Adipocyte (in vitro differentiated cells): ENCODE data around the gene SPAAR.
"Not testable (repeated sequence)": the region's sequence is repeated elsewhere in the genome, so short reads cannot be mapped to it uniquely, and the experiment has no call there.

Experiments
- DNase-seq: peaks from one replicate; pipeline ENCODE4 v3.0.0-alpha.2; 2015; ENCODE audit warnings: low read depth
- H3K27me3 ChIP-seq: replicated peaks from 2 replicates; pipeline ENCODE4 v1.7.0; 2013; ENCODE audit warnings: mild to moderate bottlenecking, low read length, moderate library complexity; ENCODE audit not compliant: control insufficient read depth, insufficient read depth
- H3K36me3 ChIP-seq: 2 replicates; pipeline ENCODE4 v1.7.0; 2013; ENCODE audit warnings: low read length, mild to moderate bottlenecking, moderate library complexity; ENCODE audit not compliant: control insufficient read depth, insufficient read depth, severe bottlenecking
- H3K4me1 ChIP-seq: 2 replicates; pipeline ENCODE4 v1.7.0; 2013; ENCODE audit warnings: mild to moderate bottlenecking, low read length, moderate library complexity; ENCODE audit not compliant: control insufficient read depth, insufficient read depth
- H3K4me3 ChIP-seq: 2 replicates; pipeline ENCODE4 v1.7.0; 2013; ENCODE audit warnings: mild to moderate bottlenecking, low read length, moderate library complexity
- H3K9ac ChIP-seq: 2 replicates; pipeline ENCODE4 v1.7.0; 2013; ENCODE audit warnings: mild to moderate bottlenecking, low read length, moderate library complexity
- H3K9me3 ChIP-seq: 2 replicates; pipeline ENCODE4 v1.7.0; 2013; ENCODE audit warnings: mild to moderate bottlenecking, low read length, moderate library complexity; ENCODE audit not compliant: control insufficient read depth

SPAAR gene

GRCh38 chr9:35929453-35929718 lies 20.1 kb downstream of the SPAAR start:
- Histone ChIP-seq H3K4me3 (no peak overlapping the region), H3K27me3 (no peaks in the 10 kb centered on the region), H3K9me3 (no peaks in the 10 kb centered on the region), H3K4me1 (peaks cover 20% of the 10 kb centered on the region), H3K36me3 (no peaks in the 10 kb centered on the region), H3K9ac (no peak overlapping the region)
- no peak for DNase-seq

GRCh38 chr9:35930521-35930920 lies 21.2 kb downstream of the SPAAR start:
- Histone ChIP-seq H3K9ac (no peak overlapping the region), H3K4me3 (no peak overlapping the region), H3K4me1 (peaks cover 12% of the 10 kb centered on the region), H3K27me3 (no peaks in the 10 kb centered on the region), H3K9me3 (no peaks in the 10 kb centered on the region), H3K36me3 (no peaks in the 10 kb centered on the region)
- no peak for DNase-seq

GRCh38 chr9:35930989-35931388 lies 21.7 kb downstream of the SPAAR start:
- Histone ChIP-seq H3K4me3 (no peak overlapping the region), H3K9ac (no peak overlapping the region), H3K36me3 (no peaks in the 10 kb centered on the region), H3K9me3 (no peaks in the 10 kb centered on the region), H3K4me1 (peaks cover 16% of the 10 kb centered on the region), H3K27me3 (no peaks in the 10 kb centered on the region)
- DNase-seq, result no peak

- Histone ChIP-seq H3K4me3 (no peak overlapping the region), H3K36me3 (no peaks in the 10 kb centered on the region), H3K27me3 (no peaks in the 10 kb centered on the region), H3K9me3 (no peaks in the 10 kb centered on the region), H3K4me1 (peaks cover 25% of the 10 kb centered on the region), H3K9ac (no peak overlapping the region)
- DNase-seq, result no peak
These were observed 23.4 kb downstream of the SPAAR start for GRCh38 chr9:35932735-35933134.

- Histone ChIP-seq H3K27me3 (no peaks in the 10 kb centered on the region), H3K9me3 (no peaks in the 10 kb centered on the region), H3K4me1 (peaks cover 25% of the 10 kb centered on the region), H3K9ac (peak overlapping the region; percentile 40), H3K4me3 (no peak overlapping the region), H3K36me3 (no peaks in the 10 kb centered on the region)
- no peak for DNase-seq
These were observed 24.3 kb downstream of the SPAAR start for GRCh38 chr9:35933550-35934067.

GRCh38 chr9:35934069-35934468 lies 24.8 kb downstream of the SPAAR start:
- DNase-seq, H3K36me3 ChIP-seq, H3K4me3 ChIP-seq, H3K27me3 ChIP-seq, H3K9me3 ChIP-seq: not testable (repeated sequence)
- Histone ChIP-seq H3K9ac (peak overlapping the region; percentile 40), H3K4me1 (peaks cover 23% of the 10 kb centered on the region)

GRCh38 chr9:35935261-35935660 lies 26.0 kb downstream of the SPAAR start:
- DNase-seq, result no peak
- no peak overlapping the region for H3K4me3 ChIP-seq
- H3K27me3 ChIP-seq, result no peaks in the 10 kb centered on the region
- peaks cover 21% of the 10 kb centered on the region for H3K4me1 ChIP-seq
- H3K9ac ChIP-seq, result no peak overlapping the region
- no peaks in the 10 kb centered on the region for H3K36me3 ChIP-seq
- no peaks in the 10 kb centered on the region for H3K9me3 ChIP-seq

GRCh38 chr9:35935755-35936509 lies 26.6 kb downstream of the SPAAR start:
- no peaks in the 10 kb centered on the region for H3K36me3 ChIP-seq
- no peak overlapping the region for H3K4me3 ChIP-seq
- H3K9ac ChIP-seq, result peak overlapping the region; percentile 50
- DNase-seq, result peak; percentile 78
- H3K4me1 ChIP-seq, result peaks cover 21% of the 10 kb centered on the region
- H3K27me3 ChIP-seq, result no peaks in the 10 kb centered on the region
- H3K9me3 ChIP-seq, result no peaks in the 10 kb centered on the region

- no peaks in the 10 kb centered on the region for H3K27me3 ChIP-seq
- no peak for DNase-seq
- H3K4me3 ChIP-seq, result no peak overlapping the region
- H3K36me3 ChIP-seq, result no peaks in the 10 kb centered on the region
- H3K9ac ChIP-seq, result no peak overlapping the region
- H3K9me3 ChIP-seq, result no peaks in the 10 kb centered on the region
- peaks cover 21% of the 10 kb centered on the region for H3K4me1 ChIP-seq
These were observed 27.9 kb downstream of the SPAAR start for GRCh38 chr9:35937227-35937626.

- Histone ChIP-seq H3K9ac (no peak overlapping the region), H3K4me1 (peaks cover 16% of the 10 kb centered on the region), H3K4me3 (no peak overlapping the region), H3K9me3 (no peaks in the 10 kb centered on the region), H3K36me3 (no peaks in the 10 kb centered on the region), H3K27me3 (no peaks in the 10 kb centered on the region)
- no peak for DNase-seq
These were observed 29.4 kb downstream of the SPAAR start for GRCh38 chr9:35938474-35939356.

GRCh38 chr9:35939679-35940250 lies 30.5 kb downstream of the SPAAR start:
- Histone ChIP-seq H3K4me1 (peaks cover 13% of the 10 kb centered on the region), H3K9ac (no peak overlapping the region), H3K9me3 (no peaks in the 10 kb centered on the region), H3K36me3 (no peaks in the 10 kb centered on the region), H3K27me3 (no peaks in the 10 kb centered on the region), H3K4me3 (no peak overlapping the region)
- DNase-seq, result no peak
